GM12878 (cell line): Measurements from ENCODE around the gene ANKRD44. TPM values are rescaled to one million over a fixed set of nuclear protein-coding genes. Genes with fewer than 3 reads are reported as not detected.

Experiments
- ATAC-seq: fragments of 200-7000 bp; cut with Tn5 transposase; 3 replicates; pipeline ENCODE4 v1.9.1; 2020; ENCODE audit warnings: mild to moderate bottlenecking, moderate library complexity
- BruUV-seq: library from RNA; stranded (reverse); fragments of 400-500 nt; replicated peaks from 2 replicates; lab custom pipeline; 2021; lab: Mats Ljungman, UMichigan
- CTCF ChIA-PET: fragments of 300-600 bp; sonication (Branson Sonifier 250); formaldehyde crosslinking; extraction: SDS; loops from one replicate; lab custom pipeline; 2021; ENCODE audit warnings: inconsistent platforms; lab: Yijun Ruan, JAX
- POLR2A ChIA-PET: fragments of 350-600 bp; formaldehyde crosslinking; extraction: SDS; loops from one replicate; lab custom pipeline; 2021; ENCODE audit warnings: inconsistent platforms; lab: Charles Lee
- RAD21 ChIA-PET: fragments of 300-600 bp; sonication (Branson Sonifier 250); formaldehyde crosslinking; loops from one replicate; lab custom pipeline; 2023; ENCODE audit warnings: antibody characterized with exemption; ENCODE audit not compliant: unreplicated experiment; lab: Charles Lee
- SMC1A ChIA-PET: fragments of 300-600 bp; sonication (Branson Sonifier 250); formaldehyde crosslinking; loops from one replicate; lab custom pipeline; 2023; ENCODE audit not compliant: unreplicated experiment, uncharacterized antibody; lab: Charles Lee
- DNase-seq: peaks from one replicate; pipeline ENCODE4 v3.0.0-alpha.2; 2011; ENCODE audit warnings: low read depth, low spot score
- FAIRE-seq: peaks from 3 replicates; lab custom pipeline; 2011; peaks lifted over from hg19 to GRCh38; lab: Jason Lieb, UNC
- H2AFZ ChIP-seq: 2 replicates; pipeline ENCODE4 v1.6.0; 2011; ENCODE audit warnings: low read depth, low read length, control low read depth; ENCODE audit not compliant: control insufficient read depth
- H3K27ac ChIP-seq: 2 replicates; pipeline ENCODE4 v1.5.1; 2011; ENCODE audit warnings: control low read depth; ENCODE audit not compliant: control insufficient read depth, insufficient read depth
- H3K27me3 ChIP-seq, 2 experiments: replicated peaks in 1 of 2; 2 replicates each; pipeline versions ENCODE4 v1.6.0 to v1.6.1; 2011; ENCODE audit warnings: low read length in 1 of 2; ENCODE audit not compliant: control insufficient read depth in 2 of 2, insufficient read depth in 2 of 2
- H3K36me3 ChIP-seq, 2 experiments: 2 replicates each; pipeline ENCODE4 v1.5.1; 2011; ENCODE audit warnings: low read length in 1 of 2; ENCODE audit not compliant: control insufficient read depth in 2 of 2, insufficient read depth in 2 of 2
- H3K4me1 ChIP-seq: 2 replicates; pipeline ENCODE4 v1.6.1; 2011; ENCODE audit warnings: mild to moderate bottlenecking, low read length, moderate library complexity, mixed read lengths; ENCODE audit not compliant: control insufficient read depth, insufficient read depth
- H3K4me2 ChIP-seq: 2 replicates; pipeline ENCODE4 v1.6.0; 2011; ENCODE audit warnings: control low read depth; ENCODE audit not compliant: control insufficient read depth, insufficient read depth
- H3K4me3 ChIP-seq: fragments of 200-600 bp; sonication (generic); 2 replicates; pipeline ENCODE4 v1.5.1; 2016
- H3K79me2 ChIP-seq: 2 replicates; pipeline ENCODE4 v1.6.0; 2011; ENCODE audit warnings: low read length; ENCODE audit not compliant: control insufficient read depth, insufficient read depth
- H3K9ac ChIP-seq: 2 replicates; pipeline ENCODE4 v1.8.0; 2011; ENCODE audit warnings: low read length, control low read depth, mixed read lengths; ENCODE audit not compliant: control insufficient read depth, insufficient read depth
- H3K9me3 ChIP-seq: replicated peaks from 3 replicates; pipeline ENCODE4 v1.5.1; 2011; ENCODE audit warnings: mild to moderate bottlenecking, low read length; ENCODE audit not compliant: control insufficient read depth, insufficient read depth
- H4K20me1 ChIP-seq: 2 replicates; pipeline ENCODE4 v1.6.0; 2011; ENCODE audit not compliant: control insufficient read depth, insufficient read depth
- BCLAF1 ChIP-seq: fragments of 450-650 bp; IDR thresholded peaks from 2 replicates; pipeline ENCODE4 v1.6.1; 2017; ENCODE audit warnings: antibody characterized with exemption, mild to moderate bottlenecking, moderate library complexity
- CHD1 ChIP-seq: IDR thresholded peaks from 2 replicates; pipeline ENCODE4 v1.6.1; 2012; ENCODE audit warnings: low read depth, low read length, improper control_type of control experiment
- CREB1 ChIP-seq: IDR thresholded peaks from 2 replicates; pipeline ENCODE4 v1.6.1; 2012; ENCODE audit warnings: low read depth, mild to moderate bottlenecking, inconsistent platforms
- CTCF ChIP-seq, 3 experiments: IDR thresholded peaks in 2 of 3; conservative IDR thresholded peaks in 1 of 3; 2 replicates each; pipeline ENCODE4 v1.5.1; 2011; ENCODE audit warnings: low read depth in 3 of 3, low read length in 3 of 3, mild to moderate bottlenecking in 3 of 3, control low read depth in 2 of 3, moderate library complexity in 2 of 3, inconsistent platforms in 1 of 3, mixed read lengths in 1 of 3; ENCODE audit not compliant: control insufficient read depth in 2 of 3, insufficient read depth in 1 of 3; ENCODE audit errors: extremely low read depth in 1 of 3
- E4F1 ChIP-seq: fragments of 450-650 bp; IDR thresholded peaks from 2 replicates; pipeline ENCODE4 v1.6.1; 2018; ENCODE audit warnings: borderline replicate concordance, mild to moderate bottlenecking; ENCODE audit not compliant: partially characterized antibody
- NFYB ChIP-seq: IDR thresholded peaks from 2 replicates; pipeline ENCODE4 v1.6.1; 2011; ENCODE audit warnings: low read depth, mild to moderate bottlenecking, low read length, improper control_type of control experiment, moderate library complexity; ENCODE audit not compliant: insufficient read depth
- POLR2A ChIP-seq: IDR thresholded peaks from 2 replicates; pipeline ENCODE4 v1.6.1; 2011; ENCODE audit warnings: low read depth, mild to moderate bottlenecking, low read length
- RB1 ChIP-seq: fragments of 450-650 bp; formaldehyde crosslinking; IDR thresholded peaks from 2 replicates; pipeline ENCODE4 v1.6.1; 2017; ENCODE audit warnings: mild to moderate bottlenecking, borderline replicate concordance
- ZNF592 ChIP-seq: fragments of 450-650 bp; IDR thresholded peaks from 2 replicates; pipeline ENCODE4 v1.6.1; 2017; ENCODE audit warnings: mild to moderate bottlenecking, moderate library complexity
- ZNF622 ChIP-seq: fragments of 450-650 bp; IDR thresholded peaks from 2 replicates; pipeline ENCODE4 v1.6.1; 2017; ENCODE audit warnings: mild to moderate bottlenecking, inconsistent platforms
- WGBS: methylation state at CpG from one replicate; pipeline ENCODE4 v1.1.6; 2016; ENCODE audit warnings: low lambda C conversion rate; ENCODE audit not compliant: insufficient replicate concordance, insufficient coverage; ENCODE audit errors: missing lambda C conversion rate; 5-methylcytosine and 5-hydroxymethylcytosine counted together
- in situ Hi-C: fragments of 300-500 bp; cut with MboI; formaldehyde crosslinking; loops from 9 replicates; pipeline ENCODE4 v1.14.3; 2018; ENCODE audit warnings: mixed read lengths
- intact Hi-C: fragments of 100-400 bp; cut with micrococcal nuclease; formaldehyde crosslinking; loops from one replicate; pipeline ENCODE4 v1.14.2; 2022; ENCODE audit not compliant: unreplicated experiment
- polyA plus RNA-seq, 11 experiments: library from polyadenylated mRNA; depleted of rRNA in 4 of 11; unstranded in 6 of 11; stranded (reverse) in 5 of 11; fragments of >200 nt; fragmentation: Nextera tagmentation in 4 of 11; fragmentation: Illumina TruSeq in 1 of 11; extraction: Ambion mirVana in 4 of 11; extraction: Trizol in 1 of 11; gene quantifications; 1 replicate in 1 of 11; 2 replicates in 10 of 11; pipeline versions ENCODE4 v1.2.1 to v1.2.3, GENCODE V29; 2011 to 2016; ENCODE audit warnings: inconsistent platforms in 2 of 11, missing spikeins in 2 of 11, low read depth in 1 of 11
- total RNA-seq, 4 experiments: library from RNA; depleted of rRNA in 3 of 4; stranded (reverse); fragments of >200 nt in 3 of 4; fragmentation: Illumina TruSeq in 1 of 4; extraction: Trizol in 1 of 4; gene quantifications; 2 replicates each; pipeline versions ENCODE4 v1.2.1 to v1.2.3, GENCODE V29; 2013 to 2021

Gene ANKRD44
- total and polyA plus RNA-seq, 10 of the 15 experiments (the other 5 are each of a cell fraction or from before 2014, with no cell fraction given), result 19.1 to 99.1 (median 59.6) TPM

- TF ChIP-seq CTCF (IDR thresholded peaks at IDR 0.05 in 2 of 3, conservative IDR thresholded peaks at IDR 0.05 in 1 of 3; ENCODE audit: control insufficient read depth in 2 of 3, extremely low read depth in 1 of 3, insufficient read depth in 1 of 3, low read depth in 3 of 3, low read length in 3 of 3), result peak; percentile 38 to 62 (median 48)
- no peak for TF ChIP-seq NFYB
- 0 out of 2 replicates have a peak, but pooled peaks have one; percentile 57 for TF ChIP-seq ZNF592
These were observed 197.3 kb downstream of the ANKRD44 start (continued) for GRCh38 chr2:197113275-197113711.

- Histone ChIP-seq H3K79me2 (no peaks in the 10 kb centered on the region), H3K27me3 (no peaks in the 10 kb centered on the region), H2AFZ (no peak overlapping the region), H3K9ac (no peak overlapping the region), H3K4me3 (no peak overlapping the region), H3K4me2 (no peak overlapping the region), H4K20me1 (no peaks in the 10 kb centered on the region), H3K36me3 (peaks cover 2 to 6% of the 10 kb centered on the region in 2 experiments; a peak in 3 of 4 replicates), H3K9me3 (no peaks in the 10 kb centered on the region), H3K4me1 (peaks cover 3% of the 10 kb centered on the region; the same call in 1 of the 2 replicates), H3K27ac (no peak overlapping the region)
- in situ Hi-C loops, result no loop called here
- ChIA-PET SMC1A (interaction anchor here (0.7 to 19.2 kb wide), 4 partner anchors 9 to 102 kb away, joined by 3 to 478 read pairs (median 4); no protein-coding TSS in a partner anchor), RAD21 (no interaction called here), CTCF (interaction anchor here (0.6 to 4.3 kb wide), 4 partner anchors 11 to 59 kb away, joined by 3 to 40 read pairs (median 4); no protein-coding TSS in a partner anchor), POLR2A (no interaction called here)
- FAIRE-seq (no peak), DNase-seq (no peak), ATAC-seq (no peak)
- intact Hi-C loops, result no loop called here
- no TSS peak for BruUV-seq
- 50% methylated on average over 2 of the region's 2 CpGs for WGBS
- TF ChIP-seq CREB1 (no peak), BCLAF1 (no peak), E4F1 (no peak), RB1 (no peak), POLR2A (no peak), CHD1 (no peak), ZNF622 (no peak)
These were observed 201.3 kb downstream of the ANKRD44 start for GRCh38 chr2:197109326-197109725.
